GM20000 (cell line): ENCODE measurements around the gene ARMC3.
"Not testable (repeated sequence)": the region's sequence is repeated elsewhere in the genome, so short reads cannot be mapped to it uniquely, and the experiment has no call there.

Experiments used
- DNase-seq: peaks from one replicate; pipeline ENCODE4 v3.0.0; 2012; ENCODE audit warnings: low spot score
- CTCF ChIP-seq: IDR thresholded peaks from 2 replicates; pipeline ENCODE4 v1.5.1; 2012; ENCODE audit warnings: mild to moderate bottlenecking, control low read depth; ENCODE audit errors: extremely low read depth, missing control alignments

Gene ARMC3

GRCh38 chr10:22899307-22899706 lies 28.5 kb upstream of the ARMC3 start:
- no peak for TF ChIP-seq CTCF
- DNase-seq: no peak

- no peak for DNase-seq
- TF ChIP-seq CTCF: no peak
Measured at GRCh38 chr10:22899775-22900174, 28.1 kb upstream of the ARMC3 start.

- no peak for DNase-seq
- no peak for TF ChIP-seq CTCF
Measured at GRCh38 chr10:22900841-22901601, 26.8 kb upstream of the ARMC3 start.

GRCh38 chr10:22902147-22902546 lies 25.7 kb upstream of the ARMC3 start:
- not testable (repeated sequence) for DNase-seq

GRCh38 chr10:22903694-22904093 lies 24.2 kb upstream of the ARMC3 start:
- no peak for DNase-seq
- TF ChIP-seq CTCF: no peak

GRCh38 chr10:22906767-22907166 lies 21.1 kb upstream of the ARMC3 start:
- TF ChIP-seq CTCF: no peak
- no peak for DNase-seq

- DNase-seq: no peak
- TF ChIP-seq CTCF: no peak
Measured at GRCh38 chr10:22908837-22909236, 19.0 kb upstream of the ARMC3 start.

GRCh38 chr10:22909673-22910072 lies 18.2 kb upstream of the ARMC3 start:
- DNase-seq: not testable (repeated sequence)

GRCh38 chr10:22911067-22911466 lies 16.8 kb upstream of the ARMC3 start:
- TF ChIP-seq CTCF: no peak

More at GRCh38 chr10:22911067-22911466, 16.8 kb upstream of the ARMC3 start:
- no peak for DNase-seq
